ENCODE data around the gene CASP8AP2. TPM values are rescaled to one million over a fixed set of nuclear protein-coding genes. Genes with fewer than 3 reads are reported as not detected.

Gene CASP8AP2
- total RNA-seq, 1 experiment from 2014 or later, result 27.9 TPM

DNA sequence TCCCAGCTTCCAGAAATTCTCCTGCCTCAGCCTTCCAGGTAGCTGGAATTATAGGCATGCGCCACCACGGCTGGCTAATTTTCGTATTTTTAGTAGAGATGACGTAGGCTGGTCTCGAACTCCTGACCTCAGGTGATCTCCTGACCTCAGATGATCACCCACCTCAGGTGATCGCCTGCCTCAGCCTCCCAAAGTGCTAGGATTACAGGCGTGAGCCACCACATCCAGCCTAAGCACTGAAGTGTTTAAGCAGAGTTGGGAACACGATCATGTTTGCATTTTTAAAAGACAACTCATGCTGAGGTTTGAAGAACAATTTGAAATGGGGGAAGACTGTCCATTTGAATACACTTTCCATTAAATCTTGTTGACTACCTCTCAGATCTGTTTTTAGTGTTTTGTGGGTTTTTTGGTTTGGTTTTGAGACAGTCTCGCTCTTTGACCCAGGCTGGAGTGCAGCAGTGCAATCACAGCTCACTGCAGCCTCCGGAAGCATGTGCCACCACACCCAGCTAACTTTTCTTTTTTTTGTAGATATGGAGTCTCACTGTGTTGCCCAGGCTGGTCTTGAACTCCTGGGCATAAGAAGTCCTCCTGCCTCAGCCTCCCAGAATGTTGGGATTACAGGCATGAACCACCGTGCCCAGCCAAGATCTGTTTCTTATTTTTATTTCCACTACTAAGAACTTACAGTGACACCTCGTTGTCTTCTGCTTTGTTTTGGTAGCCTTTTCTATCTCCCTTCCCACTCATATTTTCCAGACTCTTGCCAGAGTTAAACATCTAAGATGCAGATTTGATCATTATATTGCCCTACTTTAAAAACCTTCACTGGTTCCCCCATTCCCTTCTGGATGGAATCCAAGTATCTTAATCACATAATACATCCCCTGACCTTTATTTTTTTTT lies 5.5 kb downstream of the CASP8AP2 start:
- Mint-ChIP-seq H3K27ac (no peak overlapping the region; the same call in none of the 2 replicates), H3K27me3 (ENCODE audit: low read depth) (no peaks in the 10 kb centered on the region; the same call in 1 of the 2 replicates), H3K9me3 (no peaks in the 10 kb centered on the region), H3K4me3 (no peak overlapping the region), H3K36me3 (peaks cover 55% of the 10 kb centered on the region), H3K4me1 (peaks cover 13% of the 10 kb centered on the region)
- ChIA-PET POLR2A (no interaction called here), CTCF (no interaction called here)
- no peak for DNase-seq (ENCODE audit: low spot score)
- TF ChIP-seq ZNF671 (CRISPR knock-in tag; IDR thresholded peaks at IDR 0.05) (no peak), OVOL2 (CRISPR knock-in tag; IDR thresholded peaks at IDR 0.05; ENCODE audit: borderline replicate concordance) (no peak), ZNF121 (CRISPR knock-in tag; IDR thresholded peaks at IDR 0.05) (no peak), ZNF232 (CRISPR knock-in tag; IDR thresholded peaks at IDR 0.05) (no peak)
- TF ChIP-seq, protein P1, sequence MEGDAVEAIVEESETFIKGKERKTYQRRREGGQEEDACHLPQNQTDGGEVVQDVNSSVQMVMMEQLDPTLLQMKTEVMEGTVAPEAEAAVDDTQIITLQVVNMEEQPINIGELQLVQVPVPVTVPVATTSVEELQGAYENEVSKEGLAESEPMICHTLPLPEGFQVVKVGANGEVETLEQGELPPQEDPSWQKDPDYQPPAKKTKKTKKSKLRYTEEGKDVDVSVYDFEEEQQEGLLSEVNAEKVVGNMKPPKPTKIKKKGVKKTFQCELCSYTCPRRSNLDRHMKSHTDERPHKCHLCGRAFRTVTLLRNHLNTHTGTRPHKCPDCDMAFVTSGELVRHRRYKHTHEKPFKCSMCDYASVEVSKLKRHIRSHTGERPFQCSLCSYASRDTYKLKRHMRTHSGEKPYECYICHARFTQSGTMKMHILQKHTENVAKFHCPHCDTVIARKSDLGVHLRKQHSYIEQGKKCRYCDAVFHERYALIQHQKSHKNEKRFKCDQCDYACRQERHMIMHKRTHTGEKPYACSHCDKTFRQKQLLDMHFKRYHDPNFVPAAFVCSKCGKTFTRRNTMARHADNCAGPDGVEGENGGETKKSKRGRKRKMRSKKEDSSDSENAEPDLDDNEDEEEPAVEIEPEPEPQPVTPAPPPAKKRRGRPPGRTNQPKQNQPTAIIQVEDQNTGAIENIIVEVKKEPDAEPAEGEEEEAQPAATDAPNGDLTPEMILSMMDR (IDR thresholded peaks at IDR 0.05), result no peak
- TF ChIP-seq, protein P2, sequence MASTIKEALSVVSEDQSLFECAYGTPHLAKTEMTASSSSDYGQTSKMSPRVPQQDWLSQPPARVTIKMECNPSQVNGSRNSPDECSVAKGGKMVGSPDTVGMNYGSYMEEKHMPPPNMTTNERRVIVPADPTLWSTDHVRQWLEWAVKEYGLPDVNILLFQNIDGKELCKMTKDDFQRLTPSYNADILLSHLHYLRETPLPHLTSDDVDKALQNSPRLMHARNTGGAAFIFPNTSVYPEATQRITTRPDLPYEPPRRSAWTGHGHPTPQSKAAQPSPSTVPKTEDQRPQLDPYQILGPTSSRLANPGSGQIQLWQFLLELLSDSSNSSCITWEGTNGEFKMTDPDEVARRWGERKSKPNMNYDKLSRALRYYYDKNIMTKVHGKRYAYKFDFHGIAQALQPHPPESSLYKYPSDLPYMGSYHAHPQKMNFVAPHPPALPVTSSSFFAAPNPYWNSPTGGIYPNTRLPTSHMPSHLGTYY (CRISPR knock-in tag; IDR thresholded peaks at IDR 0.05), result no peak
- no peak for ATAC-seq

DNA sequence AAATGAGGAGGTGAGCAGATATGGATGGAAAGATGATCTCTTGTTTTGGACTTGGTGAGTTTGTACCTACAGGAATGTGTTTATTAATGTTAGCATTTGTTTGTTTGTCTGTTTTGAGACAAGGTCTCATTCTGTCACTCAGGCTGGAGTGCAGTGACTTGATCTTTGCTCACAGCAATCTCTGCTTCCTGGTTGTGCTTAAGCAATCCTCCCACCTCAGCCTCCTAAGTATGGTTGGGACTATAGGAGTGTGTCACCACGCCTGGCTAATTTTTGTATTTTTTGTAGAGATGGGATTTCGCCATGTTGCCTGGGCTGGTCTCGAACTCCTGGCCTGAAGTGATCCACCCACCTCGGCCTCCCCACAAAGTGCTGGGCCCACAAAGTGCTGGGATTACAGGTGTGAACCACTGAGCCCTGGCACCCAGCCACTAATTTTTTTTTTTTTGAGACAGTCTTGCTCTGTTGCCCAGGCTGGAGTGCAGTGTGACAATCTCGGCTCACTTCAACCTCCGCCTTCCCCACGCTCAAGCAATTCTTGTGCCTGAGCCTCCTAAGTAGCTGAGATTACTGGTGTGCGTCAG lies 7.1 kb downstream of the CASP8AP2 start:
- Mint-ChIP-seq H3K9me3 (no peaks in the 10 kb centered on the region), H3K4me3 (no peak overlapping the region), H3K27me3 (ENCODE audit: low read depth) (no peaks in the 10 kb centered on the region; the same call in 1 of the 2 replicates), H3K36me3 (peaks cover 47% of the 10 kb centered on the region), H3K27ac (no peak overlapping the region), H3K4me1 (no peaks in the 10 kb centered on the region)
- DNase-seq (ENCODE audit: low spot score), result no peak
- ChIA-PET POLR2A (no interaction called here), CTCF (no interaction called here)
- no peak for ATAC-seq
- TF ChIP-seq, protein P3, sequence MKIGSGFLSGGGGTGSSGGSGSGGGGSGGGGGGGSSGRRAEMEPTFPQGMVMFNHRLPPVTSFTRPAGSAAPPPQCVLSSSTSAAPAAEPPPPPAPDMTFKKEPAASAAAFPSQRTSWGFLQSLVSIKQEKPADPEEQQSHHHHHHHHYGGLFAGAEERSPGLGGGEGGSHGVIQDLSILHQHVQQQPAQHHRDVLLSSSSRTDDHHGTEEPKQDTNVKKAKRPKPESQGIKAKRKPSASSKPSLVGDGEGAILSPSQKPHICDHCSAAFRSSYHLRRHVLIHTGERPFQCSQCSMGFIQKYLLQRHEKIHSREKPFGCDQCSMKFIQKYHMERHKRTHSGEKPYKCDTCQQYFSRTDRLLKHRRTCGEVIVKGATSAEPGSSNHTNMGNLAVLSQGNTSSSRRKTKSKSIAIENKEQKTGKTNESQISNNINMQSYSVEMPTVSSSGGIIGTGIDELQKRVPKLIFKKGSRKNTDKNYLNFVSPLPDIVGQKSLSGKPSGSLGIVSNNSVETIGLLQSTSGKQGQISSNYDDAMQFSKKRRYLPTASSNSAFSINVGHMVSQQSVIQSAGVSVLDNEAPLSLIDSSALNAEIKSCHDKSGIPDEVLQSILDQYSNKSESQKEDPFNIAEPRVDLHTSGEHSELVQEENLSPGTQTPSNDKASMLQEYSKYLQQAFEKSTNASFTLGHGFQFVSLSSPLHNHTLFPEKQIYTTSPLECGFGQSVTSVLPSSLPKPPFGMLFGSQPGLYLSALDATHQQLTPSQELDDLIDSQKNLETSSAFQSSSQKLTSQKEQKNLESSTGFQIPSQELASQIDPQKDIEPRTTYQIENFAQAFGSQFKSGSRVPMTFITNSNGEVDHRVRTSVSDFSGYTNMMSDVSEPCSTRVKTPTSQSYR (CRISPR knock-in tag; IDR thresholded peaks at IDR 0.05), result no peak
- TF ChIP-seq KAT7 (CRISPR knock-in tag; IDR thresholded peaks at IDR 0.05; ENCODE audit: borderline replicate concordance), result no peak
- TF ChIP-seq, protein P4, sequence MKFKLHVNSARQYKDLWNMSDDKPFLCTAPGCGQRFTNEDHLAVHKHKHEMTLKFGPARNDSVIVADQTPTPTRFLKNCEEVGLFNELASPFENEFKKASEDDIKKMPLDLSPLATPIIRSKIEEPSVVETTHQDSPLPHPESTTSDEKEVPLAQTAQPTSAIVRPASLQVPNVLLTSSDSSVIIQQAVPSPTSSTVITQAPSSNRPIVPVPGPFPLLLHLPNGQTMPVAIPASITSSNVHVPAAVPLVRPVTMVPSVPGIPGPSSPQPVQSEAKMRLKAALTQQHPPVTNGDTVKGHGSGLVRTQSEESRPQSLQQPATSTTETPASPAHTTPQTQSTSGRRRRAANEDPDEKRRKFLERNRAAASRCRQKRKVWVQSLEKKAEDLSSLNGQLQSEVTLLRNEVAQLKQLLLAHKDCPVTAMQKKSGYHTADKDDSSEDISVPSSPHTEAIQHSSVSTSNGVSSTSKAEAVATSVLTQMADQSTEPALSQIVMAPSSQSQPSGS (CRISPR knock-in tag; IDR thresholded peaks at IDR 0.05; ENCODE audit: borderline replicate concordance, low read depth), result no peak
- TF ChIP-seq NFATC4 (CRISPR knock-in tag; IDR thresholded peaks at IDR 0.05), result no peak
- TF ChIP-seq, protein P5, sequence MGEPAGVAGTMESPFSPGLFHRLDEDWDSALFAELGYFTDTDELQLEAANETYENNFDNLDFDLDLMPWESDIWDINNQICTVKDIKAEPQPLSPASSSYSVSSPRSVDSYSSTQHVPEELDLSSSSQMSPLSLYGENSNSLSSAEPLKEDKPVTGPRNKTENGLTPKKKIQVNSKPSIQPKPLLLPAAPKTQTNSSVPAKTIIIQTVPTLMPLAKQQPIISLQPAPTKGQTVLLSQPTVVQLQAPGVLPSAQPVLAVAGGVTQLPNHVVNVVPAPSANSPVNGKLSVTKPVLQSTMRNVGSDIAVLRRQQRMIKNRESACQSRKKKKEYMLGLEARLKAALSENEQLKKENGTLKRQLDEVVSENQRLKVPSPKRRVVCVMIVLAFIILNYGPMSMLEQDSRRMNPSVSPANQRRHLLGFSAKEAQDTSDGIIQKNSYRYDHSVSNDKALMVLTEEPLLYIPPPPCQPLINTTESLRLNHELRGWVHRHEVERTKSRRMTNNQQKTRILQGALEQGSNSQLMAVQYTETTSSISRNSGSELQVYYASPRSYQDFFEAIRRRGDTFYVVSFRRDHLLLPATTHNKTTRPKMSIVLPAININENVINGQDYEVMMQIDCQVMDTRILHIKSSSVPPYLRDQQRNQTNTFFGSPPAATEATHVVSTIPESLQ (CRISPR knock-in tag; IDR thresholded peaks at IDR 0.05), result no peak

Measured in WTC11 (cell line).